HepG2 (cell line): ENCODE measurements around the gene NFKBIA. TPM values are rescaled to one million over a fixed set of nuclear protein-coding genes. Genes with fewer than 3 reads are reported as not detected.

ENCODE experiments used
- ARNT2 ChIP-seq: sonication (generic); formaldehyde crosslinking; IDR thresholded peaks from 2 replicates; pipeline ENCODE4 v1.8.0; 2022; ENCODE audit warnings: mild to moderate bottlenecking, low read depth, missing genetic modification reagents, moderate library complexity
- ATF7 ChIP-seq, 2 experiments: fragments of 450-650 bp in 1 of 2; sonication (generic) in 1 of 2; formaldehyde crosslinking in 1 of 2; IDR thresholded peaks; 2 replicates each; pipeline versions ENCODE4 v1.4.0 to v1.6.1; 2016 to 2020; ENCODE audit warnings: antibody characterized with exemption in 1 of 2, mild to moderate bottlenecking in 1 of 2, missing genetic modification reagents in 1 of 2
- BCLAF1 ChIP-seq: fragments of 450-650 bp; IDR thresholded peaks from 2 replicates; pipeline ENCODE4 v1.6.1; 2017; ENCODE audit warnings: mild to moderate bottlenecking
- E2F1 ChIP-seq: sonication (generic); formaldehyde crosslinking; IDR thresholded peaks from 2 replicates; pipeline ENCODE4 v1.5.0; 2020; ENCODE audit warnings: missing genetic modification reagents
- E2F5 ChIP-seq: sonication (generic); formaldehyde crosslinking; conservative IDR thresholded peaks from 2 replicates; pipeline ENCODE4 v1.4.0; 2020; ENCODE audit warnings: missing genetic modification reagents
- GABPB1 ChIP-seq: IDR thresholded peaks from 2 replicates; pipeline ENCODE4 v1.6.1; 2016; ENCODE audit warnings: mild to moderate bottlenecking, missing genetic modification reagents, moderate library complexity, missing compliant biosample characterization
- HMG20B ChIP-seq: conservative IDR thresholded peaks from 2 replicates; pipeline ENCODE4 v1.6.1; 2016; ENCODE audit warnings: missing genetic modification reagents, missing compliant biosample characterization
- HNRNPK ChIP-seq: fragments of 200-400 bp; formaldehyde crosslinking; IDR thresholded peaks from 2 replicates; pipeline ENCODE4 v1.6.1; 2018; ENCODE audit warnings: low read length, low read depth, moderate library complexity, mild to moderate bottlenecking; ENCODE audit not compliant: poor library complexity, severe bottlenecking
- MZF1 ChIP-seq: sonication (generic); formaldehyde crosslinking; IDR thresholded peaks from 2 replicates; pipeline ENCODE4 v1.8.1; 2023; ENCODE audit warnings: mild to moderate bottlenecking, missing genetic modification reagents, borderline replicate concordance
- PCBP1 ChIP-seq: fragments of 200-400 bp; formaldehyde crosslinking; IDR thresholded peaks from 2 replicates; pipeline ENCODE4 v1.6.1; 2017; ENCODE audit warnings: mild to moderate bottlenecking, low read depth, low read length, borderline replicate concordance
- POLR2AphosphoS5 ChIP-seq: IDR thresholded peaks from 2 replicates; pipeline ENCODE4 v1.6.1; 2012; ENCODE audit warnings: low read depth, low read length
- SKI ChIP-seq: fragments of 450-650 bp; IDR thresholded peaks from one replicate; pipeline ENCODE4 v1.6.1; 2018; ENCODE audit warnings: mild to moderate bottlenecking; ENCODE audit not compliant: partially characterized antibody
- TAF15 ChIP-seq: fragments of 200-400 bp; formaldehyde crosslinking; IDR thresholded peaks from one replicate; pipeline ENCODE4 v1.6.1; 2018; ENCODE audit warnings: mild to moderate bottlenecking, low read depth, low read length; ENCODE audit not compliant: poor library complexity, severe bottlenecking
- ZBTB43 ChIP-seq: sonication (generic); formaldehyde crosslinking; conservative IDR thresholded peaks from 2 replicates; pipeline ENCODE4 v1.4.0; 2020; ENCODE audit warnings: missing genetic modification reagents
- ZFY ChIP-seq: sonication (generic); formaldehyde crosslinking; IDR thresholded peaks from 2 replicates; pipeline ENCODE4 v1.4.0; 2020; ENCODE audit warnings: missing genetic modification reagents
- ZNF232 ChIP-seq: sonication (generic); formaldehyde crosslinking; IDR thresholded peaks from 2 replicates; pipeline ENCODE4 v1.4.0; 2020; ENCODE audit warnings: missing genetic modification reagents, borderline replicate concordance
- ZNF264 ChIP-seq: sonication (generic); formaldehyde crosslinking; IDR thresholded peaks from 2 replicates; pipeline ENCODE4 v1.4.0; 2020; ENCODE audit warnings: missing genetic modification reagents
- ZNF431 ChIP-seq: sonication (generic); formaldehyde crosslinking; IDR thresholded peaks from 2 replicates; pipeline ENCODE4 v1.9.0; 2022; ENCODE audit warnings: missing genetic modification reagents, low read depth, mild to moderate bottlenecking, borderline replicate concordance
- ZNF484 ChIP-seq: sonication (generic); formaldehyde crosslinking; IDR thresholded peaks from 2 replicates; pipeline ENCODE4 v1.5.1; 2020; ENCODE audit warnings: mild to moderate bottlenecking, low read depth, missing genetic modification reagents, borderline replicate concordance
- ZNF562 ChIP-seq: sonication (generic); formaldehyde crosslinking; IDR thresholded peaks from 2 replicates; pipeline ENCODE4 v1.8.0; 2022; ENCODE audit warnings: missing genetic modification reagents, borderline replicate concordance
- ZNF713 ChIP-seq: sonication (generic); formaldehyde crosslinking; IDR thresholded peaks from 2 replicates; pipeline ENCODE4 v1.4.0; 2020; ENCODE audit warnings: mild to moderate bottlenecking, missing genetic modification reagents
- ZNF790 ChIP-seq: sonication (generic); formaldehyde crosslinking; IDR thresholded peaks from 2 replicates; pipeline ENCODE4 v1.8.0; 2022; ENCODE audit warnings: missing genetic modification reagents, mild to moderate bottlenecking, borderline replicate concordance
- ZSCAN9 ChIP-seq: IDR thresholded peaks from 2 replicates; pipeline ENCODE4 v1.6.1; 2016; ENCODE audit warnings: borderline replicate concordance
- polyA plus RNA-seq, 8 experiments: library from polyadenylated mRNA; depleted of rRNA in 3 of 8; stranded (reverse) in 7 of 8; unstranded in 1 of 8; fragments of >200 nt; fragmentation: Illumina TruSeq in 4 of 8; extraction: Trizol in 4 of 8; gene quantifications; 2 replicates each; pipeline versions ENCODE4 v1.2.1 to v1.2.3, GENCODE V29; 2011 to 2016; ENCODE audit warnings: low read depth in 4 of 8, missing spikeins in 1 of 8, mixed read lengths in 1 of 8; ENCODE audit not compliant: insufficient read depth in 1 of 8
- total RNA-seq, 5 experiments: library from RNA; depleted of rRNA; stranded (reverse); fragments of >200 nt; fragmentation: Illumina TruSeq; extraction: Trizol; gene quantifications; 2 replicates each; pipeline ENCODE4 v1.2.3, GENCODE V29; 2016; ENCODE audit warnings: low read depth in 1 of 5

The NFKBIA gene
- total and polyA plus RNA-seq, 2 of the 13 experiments (the other 11 are each of a cell fraction or from before 2014, with no cell fraction given): 197 to 319 TPM

GRCh38 chr14:35355981-35356841 is 48.3 kb downstream of the NFKBIA start (continued):
- TF ChIP-seq E2F5 (no peak), PCBP1 (no peak), E2F1 (no peak; the same call in 1 of the 2 replicates), ZSCAN9 (CRISPR knock-in tag) (peak; percentile 77; the same call in 1 of the 2 replicates), ZFY (no peak), BCLAF1 (no peak), ZNF713 (CRISPR knock-in tag) (no peak), GABPB1 (CRISPR knock-in tag) (peak; percentile 71; the same call in 1 of the 2 replicates), TAF15 (no peak), ZNF232 (CRISPR knock-in tag) (no peak; the same call in 1 of the 2 replicates), MZF1 (CRISPR knock-in tag) (no peak), ARNT2 (CRISPR knock-in tag) (no peak), ATF7 (IDR thresholded peaks at IDR 0.05) (no peak), ATF7 (CRISPR knock-in tag; IDR thresholded peaks at IDR 0.05) (peak; percentile 76; the same call in 1 of the 2 replicates), ZBTB43 (peak; percentile 86), ZNF562 (CRISPR knock-in tag) (no peak), ZNF484 (CRISPR knock-in tag) (no peak), ZNF790 (no peak), ZNF431 (CRISPR knock-in tag) (no peak), SKI (peak; percentile 91), HNRNPK (no peak), HMG20B (CRISPR knock-in tag) (0 out of 2 replicates have a peak, but pooled peaks have one; percentile 28), POLR2AphosphoS5 (no peak), ZNF264 (peak; percentile 46; the same call in 1 of the 2 replicates)
